ENCODE measurements around the gene TEDDM1.

Gene TEDDM1

DNA sequence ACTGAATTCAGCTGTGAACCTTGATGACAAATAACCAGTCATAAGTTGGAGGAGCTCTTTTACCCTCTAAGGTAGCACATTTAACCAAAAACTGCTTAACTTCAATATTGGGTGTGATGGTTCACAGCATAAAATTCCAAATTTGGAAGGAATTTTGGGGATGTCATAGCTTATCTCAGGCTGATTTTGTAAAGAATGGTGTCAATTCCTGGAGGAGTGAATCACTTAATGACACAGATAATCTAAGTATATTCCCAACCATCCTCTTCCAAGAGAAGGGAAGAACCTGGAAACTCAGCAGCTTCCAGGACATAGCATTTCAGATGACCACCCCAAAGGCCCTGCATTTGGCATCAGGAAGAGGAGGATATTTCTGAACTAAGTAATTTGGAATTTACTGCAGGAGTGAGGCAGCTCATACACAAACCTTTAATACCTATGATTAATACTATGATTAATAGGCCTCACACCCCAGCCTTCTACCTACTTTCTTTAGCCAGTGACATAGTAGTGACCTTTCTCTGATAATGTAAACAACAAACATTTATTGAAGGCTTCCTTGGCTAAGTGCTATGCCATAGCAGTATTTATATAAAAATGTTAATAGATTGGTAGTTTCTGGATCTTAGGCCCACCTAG lies 23.4 kb downstream of the TEDDM1 start:
- DNase-seq: no peak

DNA sequence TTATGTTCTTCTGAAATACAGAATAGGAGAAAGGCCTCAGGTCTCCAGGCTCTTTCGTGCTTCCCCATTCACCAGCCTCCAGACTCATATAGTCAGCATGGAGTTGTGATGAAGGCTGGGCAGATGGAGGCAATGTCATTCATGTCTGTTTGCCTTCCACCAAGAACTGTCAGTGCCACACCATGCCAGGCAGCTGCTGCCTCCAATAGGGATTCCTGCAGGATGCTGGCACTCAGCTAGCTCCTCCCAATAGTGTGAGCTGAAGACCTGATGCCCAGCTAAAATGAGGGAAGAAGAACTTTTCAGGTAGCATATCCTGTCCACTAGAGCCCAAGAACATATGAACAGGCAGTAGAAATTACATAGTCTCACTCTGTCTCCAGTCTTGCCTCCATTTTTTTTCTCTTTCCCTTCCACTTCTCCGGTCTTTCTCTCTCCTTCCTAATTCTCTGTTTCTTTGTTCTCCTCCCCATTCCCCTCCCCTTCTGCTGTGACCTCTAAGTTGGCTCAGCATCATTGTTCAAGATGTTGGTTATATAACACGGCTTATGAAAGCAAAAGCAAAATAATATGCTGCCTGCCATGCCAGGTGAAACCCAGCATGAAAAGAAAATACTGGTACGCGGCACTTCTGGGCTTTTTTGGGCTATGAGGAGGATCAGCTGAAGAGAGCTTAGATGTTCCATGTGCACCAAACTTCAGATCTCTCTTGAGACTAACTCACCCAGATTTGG lies 26.2 kb downstream of the TEDDM1 start:
- DNase-seq: no peak

DNA sequence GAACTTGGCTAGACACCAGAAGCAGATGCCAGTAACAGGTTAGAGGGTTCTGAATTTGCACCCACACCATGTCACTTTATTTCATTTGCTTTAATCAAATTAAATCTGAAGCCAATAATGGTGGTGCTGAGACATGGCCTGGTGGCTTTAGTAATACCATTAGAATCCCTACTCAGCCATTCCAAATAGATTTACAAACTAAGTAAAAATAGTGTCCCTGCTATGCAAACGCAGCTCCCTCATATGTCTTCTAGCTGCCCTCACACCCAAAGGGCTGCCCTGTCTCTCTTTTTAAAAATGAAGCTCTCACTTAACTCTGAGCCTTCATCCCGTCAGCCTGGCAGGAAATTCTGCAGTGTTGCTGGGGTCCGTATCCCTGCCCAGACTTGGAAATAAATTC lies 29.9 kb downstream of the TEDDM1 start:
- DNase-seq: no peak

DNA sequence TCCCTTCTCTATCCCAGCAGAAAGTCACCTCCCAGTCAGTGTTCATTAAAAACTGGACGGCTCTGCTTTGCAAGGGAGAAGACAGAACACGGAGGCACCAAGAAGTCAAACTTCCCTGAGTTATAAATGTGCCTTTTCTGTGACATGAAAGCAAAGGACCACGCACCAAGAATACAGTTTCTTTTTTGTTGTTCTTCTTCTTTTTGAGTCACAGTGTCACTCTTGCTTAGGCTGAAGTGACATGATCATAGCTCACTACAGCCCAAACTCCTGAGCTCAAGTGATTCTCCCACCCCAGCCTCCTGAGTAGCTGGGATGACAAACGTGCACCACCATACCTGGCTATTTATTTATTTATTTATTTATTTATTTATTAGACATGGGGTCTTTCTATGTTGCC lies 31.6 kb downstream of the TEDDM1 start:
- no peak for DNase-seq

DNA sequence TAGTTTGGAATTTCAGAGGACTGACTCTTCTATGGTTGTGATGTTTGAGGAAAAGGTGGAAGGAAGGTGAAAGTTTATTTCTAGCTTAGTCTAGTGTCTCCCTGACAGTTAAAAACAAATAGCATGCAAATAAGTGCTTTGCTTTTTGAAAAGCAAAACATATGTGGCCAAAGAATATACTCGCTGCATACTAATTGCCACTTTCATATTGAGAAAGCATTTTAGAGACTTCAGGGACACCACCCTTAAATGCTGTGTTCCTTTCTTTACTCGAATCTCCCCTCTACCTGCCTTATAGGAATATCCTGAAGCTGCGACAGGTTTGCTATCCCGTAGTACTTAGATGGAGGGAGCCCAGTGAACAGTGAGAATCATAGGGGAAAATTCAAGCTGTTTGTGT lies 32.1 kb downstream of the TEDDM1 start:
- no peak for DNase-seq

DNA sequence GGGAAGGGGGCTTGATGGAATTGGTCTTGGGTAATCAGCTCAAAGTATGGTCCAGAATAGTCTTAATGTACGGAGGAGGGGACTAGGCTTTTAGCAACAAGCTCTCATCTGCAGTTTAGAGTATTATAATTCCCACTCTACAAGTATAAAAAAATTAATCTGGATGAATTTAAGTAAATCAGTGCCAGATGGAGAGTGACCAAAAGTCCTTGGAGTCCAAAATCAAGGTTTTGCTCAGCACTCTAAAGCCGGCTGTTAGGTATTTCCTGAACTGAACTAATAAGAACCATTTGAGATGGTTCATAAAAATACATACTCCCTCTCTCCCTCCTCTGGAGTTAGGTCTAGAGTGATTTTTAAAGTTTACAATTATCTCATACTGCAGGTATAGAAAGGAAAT lies 32.5 kb downstream of the TEDDM1 start:
- no peak for DNase-seq

DNA sequence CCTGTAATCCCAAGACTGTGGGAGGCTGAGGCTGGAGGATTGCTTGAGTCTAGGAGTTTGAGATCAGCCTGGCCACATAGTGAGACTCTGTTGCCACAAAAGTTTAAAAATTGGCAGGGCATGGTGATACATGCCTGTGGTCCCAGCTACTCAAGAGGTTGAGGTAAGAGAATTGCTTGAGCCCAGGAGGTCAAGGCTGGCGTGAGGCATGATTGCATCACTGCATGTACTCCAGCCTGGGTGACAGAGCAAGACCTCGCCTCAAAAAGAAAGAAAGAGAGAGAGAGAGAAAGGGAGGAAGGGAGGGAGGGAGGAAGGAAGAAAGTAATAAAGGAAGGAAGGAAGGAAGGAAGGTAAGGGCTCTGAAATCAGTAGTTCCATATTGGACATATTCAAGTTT lies 33.9 kb downstream of the TEDDM1 start:
- DNase-seq: no peak

DNA sequence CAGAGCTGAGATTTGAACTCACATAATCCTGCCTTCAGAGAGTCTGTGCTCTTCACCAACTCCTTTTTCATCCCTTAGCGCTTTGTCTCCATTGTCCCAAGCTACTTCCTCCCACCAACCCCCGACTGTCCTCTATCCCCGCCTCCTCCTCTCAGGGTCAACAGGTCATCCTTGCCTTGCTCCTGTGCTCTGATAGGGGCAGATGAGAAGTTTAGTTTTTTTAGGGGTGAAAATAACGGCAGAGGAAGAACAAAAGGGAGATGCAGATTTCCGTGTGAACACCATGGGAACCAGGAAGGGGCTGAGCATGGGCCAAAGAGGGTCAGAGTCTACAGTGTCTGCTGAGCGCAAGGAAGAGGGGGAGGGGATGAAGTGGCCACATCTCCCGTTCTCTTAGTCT lies 40.8 kb downstream of the TEDDM1 start:
- no peak for DNase-seq

DNA sequence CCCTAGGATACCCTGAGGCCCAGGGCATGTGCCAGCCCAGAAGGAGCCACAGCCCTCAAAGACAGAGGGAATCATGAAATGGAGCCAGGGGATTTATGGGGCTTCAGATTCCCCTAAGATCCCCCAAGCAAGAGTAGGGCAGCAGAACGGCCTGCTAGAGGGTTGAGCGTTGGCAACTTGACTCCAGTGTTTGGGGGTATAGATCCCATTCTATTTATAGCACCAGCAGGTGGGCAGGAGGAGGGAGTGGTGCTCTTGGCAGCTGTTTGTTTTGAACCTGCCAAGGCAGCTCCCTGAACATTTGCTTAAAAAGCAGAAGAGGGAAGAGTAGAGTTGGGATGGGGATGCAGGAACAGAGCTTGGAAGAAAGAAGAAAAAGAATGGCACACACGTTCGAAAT lies 42.6 kb downstream of the TEDDM1 start:
- DNase-seq: no peak

DNA sequence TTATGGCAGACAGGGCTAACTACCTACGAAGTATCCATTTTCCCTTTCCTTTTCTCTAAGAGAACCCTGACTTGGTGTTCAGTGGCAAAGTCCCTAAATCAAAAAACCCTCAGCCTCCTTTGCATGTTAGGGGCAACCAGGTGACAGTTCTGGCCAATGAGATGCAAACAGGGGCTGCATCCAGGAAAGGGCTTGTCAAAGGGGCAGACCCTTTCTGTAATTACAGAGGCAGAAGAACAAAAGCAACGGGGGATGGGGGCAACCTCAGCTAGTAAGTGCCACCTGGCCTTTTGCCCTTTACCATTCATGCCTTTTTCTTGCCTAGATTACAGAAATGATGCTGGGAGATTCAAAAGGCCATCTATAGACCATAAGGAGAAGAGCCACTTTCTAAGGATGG lies 43.3 kb downstream of the TEDDM1 start:
- no peak for DNase-seq

DNA sequence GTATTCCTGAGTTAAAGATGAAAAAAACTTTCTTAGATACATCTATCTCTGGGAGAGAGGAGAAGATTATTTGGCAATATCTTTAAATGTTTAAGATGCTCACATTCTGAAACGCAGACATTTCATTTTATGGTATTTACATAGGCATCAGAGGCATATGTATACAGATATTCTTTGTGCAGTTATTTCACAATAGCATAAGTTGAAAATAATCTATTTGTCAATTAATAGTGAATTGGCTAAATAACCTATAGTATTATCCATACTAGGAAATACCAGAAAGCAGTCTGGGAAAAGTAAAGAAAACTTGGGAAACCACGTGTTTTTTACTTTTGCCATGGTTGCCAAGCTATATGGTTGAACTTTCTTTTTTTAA lies 44.8 kb downstream of the TEDDM1 start:
- no peak for DNase-seq

DNA sequence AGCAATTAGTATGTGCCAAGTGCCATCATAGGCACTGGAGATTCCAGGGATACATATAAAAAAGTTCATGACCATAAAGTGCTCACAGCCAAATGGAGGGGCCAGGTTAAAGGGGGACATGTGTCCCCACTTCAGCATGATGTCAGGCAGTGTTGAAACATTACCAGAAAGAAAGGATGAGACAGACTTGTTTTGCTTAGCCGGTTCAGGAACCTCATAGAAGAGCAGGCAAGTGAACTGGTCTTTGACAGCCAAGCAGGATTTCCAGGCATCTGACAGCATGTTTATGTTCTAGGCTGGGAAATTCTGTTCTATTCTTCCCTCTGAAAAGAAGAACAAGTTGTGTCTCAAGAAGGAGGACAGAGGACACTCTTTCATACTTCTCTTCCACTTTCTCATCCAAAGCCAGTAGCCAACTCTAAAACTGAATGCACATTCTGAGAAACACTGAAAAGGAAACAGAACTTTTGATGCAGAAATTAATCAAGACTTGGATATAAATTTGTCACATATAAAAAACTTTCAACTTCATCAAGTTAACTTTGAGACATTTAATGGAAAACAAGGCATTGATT lies 48.6 kb downstream of the TEDDM1 start:
- DNase-seq: no peak

DNA sequence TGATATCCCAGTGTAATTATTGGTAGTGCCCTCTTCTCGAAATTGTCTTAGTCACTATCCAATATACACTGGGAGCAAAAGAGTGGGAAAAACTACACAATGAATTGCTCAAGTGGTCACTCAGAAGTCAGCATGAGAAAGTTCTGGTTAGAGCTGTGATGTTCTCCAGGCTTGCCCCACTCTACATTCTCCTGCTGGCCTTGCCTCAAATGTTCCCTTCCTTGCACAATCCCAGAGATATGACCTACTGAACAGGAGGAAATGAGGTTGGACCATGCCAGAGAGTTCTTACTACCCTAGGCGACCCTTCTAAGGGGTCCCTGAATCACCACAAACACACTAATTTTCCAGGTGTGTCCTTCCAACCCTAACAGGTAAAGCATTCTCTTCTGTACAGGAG lies 49.6 kb downstream of the TEDDM1 start:
- DNase-seq: no peak

DNA sequence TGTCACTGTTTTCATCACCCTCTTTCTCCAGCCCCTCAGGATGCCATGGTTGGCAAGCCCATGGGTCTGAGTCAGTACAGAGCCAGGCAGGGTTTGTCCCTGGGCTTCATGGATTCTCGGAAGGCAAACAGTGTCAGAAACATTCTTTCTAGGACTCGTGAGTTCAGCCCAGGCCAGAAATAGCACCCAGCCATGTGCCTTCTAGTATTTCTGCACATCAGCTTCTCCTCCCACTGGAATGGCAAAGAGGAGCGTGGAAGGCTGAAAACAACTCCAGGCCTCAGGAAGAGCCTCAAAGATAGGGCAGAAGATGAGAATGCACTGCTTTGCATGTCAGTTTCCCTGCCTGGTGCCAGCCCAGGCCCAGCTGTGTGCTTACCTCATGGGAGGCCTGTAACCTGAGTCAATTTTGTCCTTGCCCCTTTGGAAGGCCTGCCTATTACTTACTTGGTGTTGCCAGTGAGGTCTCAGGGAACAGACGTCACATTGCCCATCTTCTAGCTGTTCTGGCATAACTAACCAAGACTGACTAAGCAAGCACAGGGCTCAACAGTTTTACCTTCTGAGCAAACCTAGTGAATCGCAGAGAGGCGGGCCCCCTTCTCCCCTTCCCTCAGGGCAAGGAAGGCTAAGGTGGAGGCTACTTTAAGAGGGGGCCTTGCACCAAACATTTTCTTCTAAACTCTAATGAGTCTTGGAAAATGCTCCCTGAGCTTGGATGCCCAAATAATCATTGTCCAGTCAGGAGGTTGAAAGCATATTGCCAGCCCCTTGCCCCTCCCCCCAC lies 51.3 kb downstream of the TEDDM1 start:
- no peak for DNase-seq

Measured in NCI-H1436 (cell line).